ENCODE data around the gene CNFN.

CNFN gene

GRCh38 chr19:42420055-42420544 is 30.0 kb upstream of the CNFN start:
- Histone ChIP-seq H3K36me3 (peaks cover 8% of the 10 kb centered on the region), H3K27ac (peak overlapping the region; percentile 87), H3K27me3 (peaks cover 16% of the 10 kb centered on the region), H3K4me1 (ENCODE audit: control insufficient read depth in 1 of 2, insufficient read depth in 1 of 2, low read depth in 1 of 2, low read length in 1 of 2) (peaks cover 50 to 52% of the 10 kb centered on the region in 2 experiments), H3K9me3 (no peaks in the 10 kb centered on the region), H3K4me3 (ENCODE audit: low read depth in 1 of 2, low read length in 1 of 2) (no peak overlapping the region)
- TF ChIP-seq, protein P1, sequence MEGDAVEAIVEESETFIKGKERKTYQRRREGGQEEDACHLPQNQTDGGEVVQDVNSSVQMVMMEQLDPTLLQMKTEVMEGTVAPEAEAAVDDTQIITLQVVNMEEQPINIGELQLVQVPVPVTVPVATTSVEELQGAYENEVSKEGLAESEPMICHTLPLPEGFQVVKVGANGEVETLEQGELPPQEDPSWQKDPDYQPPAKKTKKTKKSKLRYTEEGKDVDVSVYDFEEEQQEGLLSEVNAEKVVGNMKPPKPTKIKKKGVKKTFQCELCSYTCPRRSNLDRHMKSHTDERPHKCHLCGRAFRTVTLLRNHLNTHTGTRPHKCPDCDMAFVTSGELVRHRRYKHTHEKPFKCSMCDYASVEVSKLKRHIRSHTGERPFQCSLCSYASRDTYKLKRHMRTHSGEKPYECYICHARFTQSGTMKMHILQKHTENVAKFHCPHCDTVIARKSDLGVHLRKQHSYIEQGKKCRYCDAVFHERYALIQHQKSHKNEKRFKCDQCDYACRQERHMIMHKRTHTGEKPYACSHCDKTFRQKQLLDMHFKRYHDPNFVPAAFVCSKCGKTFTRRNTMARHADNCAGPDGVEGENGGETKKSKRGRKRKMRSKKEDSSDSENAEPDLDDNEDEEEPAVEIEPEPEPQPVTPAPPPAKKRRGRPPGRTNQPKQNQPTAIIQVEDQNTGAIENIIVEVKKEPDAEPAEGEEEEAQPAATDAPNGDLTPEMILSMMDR (IDR thresholded peaks at IDR 0.05), result no peak

DNA sequence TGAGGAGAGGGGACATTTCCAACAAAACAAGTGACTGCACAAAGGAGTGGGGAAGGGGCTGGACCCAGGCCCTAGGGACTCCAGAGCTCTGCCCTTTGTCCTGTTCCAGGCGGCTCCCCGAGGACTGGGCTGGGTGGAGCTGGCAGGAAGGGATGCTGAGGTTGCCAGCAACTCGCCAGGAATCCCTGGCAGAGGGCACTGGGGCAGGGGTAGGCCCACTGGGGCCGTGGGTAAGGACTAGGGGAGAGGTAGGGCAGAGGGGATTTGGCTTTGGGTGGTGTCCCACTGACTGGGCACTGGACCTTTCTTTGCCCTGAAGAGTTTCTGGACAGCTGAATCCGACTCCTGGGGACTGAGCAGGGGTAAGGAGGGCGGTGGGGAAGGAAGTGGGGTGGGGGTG is 29.2 kb upstream of the CNFN start:
- Histone ChIP-seq H3K27me3 (peaks cover 8% of the 10 kb centered on the region), H3K27ac (no peak overlapping the region), H3K36me3 (peaks cover 16% of the 10 kb centered on the region), H3K4me3 (ENCODE audit: low read depth in 1 of 2, low read length in 1 of 2) (no peak overlapping the region), H3K9me3 (no peaks in the 10 kb centered on the region), H3K4me1 (ENCODE audit: control insufficient read depth in 1 of 2, insufficient read depth in 1 of 2, low read depth in 1 of 2, low read length in 1 of 2) (peaks cover 43 to 44% of the 10 kb centered on the region in 2 experiments)
- TF ChIP-seq, protein P1 (IDR thresholded peaks at IDR 0.05), result no peak

DNA sequence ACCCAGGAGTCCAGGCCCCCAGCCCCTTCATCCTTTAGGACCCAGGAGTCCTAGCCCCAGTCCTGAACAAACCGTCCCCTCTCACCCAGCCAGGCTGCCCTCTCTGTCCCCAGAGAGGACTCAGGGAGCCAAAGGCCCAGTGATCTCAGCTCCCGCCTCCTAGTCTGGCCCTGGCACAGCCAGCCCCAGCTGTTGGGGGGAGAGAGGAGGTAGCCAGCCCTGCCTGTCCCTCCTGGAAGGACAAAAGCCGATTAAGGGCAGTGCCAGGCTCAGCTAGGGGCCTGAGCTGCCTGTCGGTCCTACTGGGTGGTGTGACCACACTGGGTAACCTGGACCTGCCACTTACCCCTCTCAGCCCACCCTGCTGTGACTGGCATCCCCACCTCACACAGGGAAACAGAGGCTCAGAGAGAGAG is 22.6 kb upstream of the CNFN start:
- Histone ChIP-seq H3K4me3 (ENCODE audit: low read depth in 1 of 2, low read length in 1 of 2) (no peak overlapping the region), H3K36me3 (peaks cover 55% of the 10 kb centered on the region), H3K9me3 (no peaks in the 10 kb centered on the region), H3K27me3 (no peaks in the 10 kb centered on the region), H3K4me1 (ENCODE audit: control insufficient read depth in 1 of 2, insufficient read depth in 1 of 2, low read depth in 1 of 2, low read length in 1 of 2) (no peaks in the 10 kb centered on the region), H3K27ac (no peak overlapping the region)
- TF ChIP-seq, protein P1 (IDR thresholded peaks at IDR 0.05), result no peak

- Histone ChIP-seq H3K4me1 (ENCODE audit: control insufficient read depth in 1 of 2, insufficient read depth in 1 of 2, low read depth in 1 of 2, low read length in 1 of 2) (no peaks in the 10 kb centered on the region), H3K9me3 (no peaks in the 10 kb centered on the region), H3K36me3 (peaks cover 59% of the 10 kb centered on the region), H3K27ac (no peak overlapping the region), H3K27me3 (no peaks in the 10 kb centered on the region), H3K4me3 (ENCODE audit: low read depth in 1 of 2, low read length in 1 of 2) (no peak overlapping the region)
- TF ChIP-seq, protein P1 (IDR thresholded peaks at IDR 0.05), result no peak
These were observed 22.1 kb upstream of the CNFN start for GRCh38 chr19:42412227-42412626.

DNA sequence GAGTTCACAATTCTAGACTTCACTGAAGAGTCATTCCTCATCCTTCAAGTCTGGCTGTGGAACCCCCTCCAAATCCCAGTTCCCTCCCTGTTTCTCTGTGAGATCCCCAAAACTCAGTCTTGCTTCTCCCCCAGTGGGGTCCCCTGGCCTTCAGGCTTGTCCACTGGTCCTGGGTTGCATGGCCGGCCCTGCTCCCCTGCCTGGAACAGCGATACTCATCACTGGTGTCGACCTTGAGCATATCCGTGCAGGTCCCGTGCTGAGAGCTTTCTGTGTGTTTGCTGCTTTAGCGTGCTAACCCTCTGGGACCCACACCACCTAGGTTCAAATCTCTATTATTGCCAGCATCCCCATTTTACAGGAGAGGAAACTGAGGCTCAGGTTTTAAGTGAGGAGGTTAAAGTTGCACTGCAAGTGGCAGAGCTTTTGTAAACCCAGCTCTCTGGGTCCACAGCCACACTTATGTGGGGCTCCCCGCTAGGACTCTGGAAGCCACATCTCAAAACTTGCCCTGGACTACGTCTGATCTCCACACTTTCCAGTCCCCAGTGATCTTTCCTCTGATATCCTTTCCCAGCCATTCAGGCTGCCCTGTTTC is 21.6 kb upstream of the CNFN start:
- no peak overlapping the region for H3K27ac ChIP-seq
- peaks cover 65% of the 10 kb centered on the region for H3K36me3 ChIP-seq
- H3K27me3 ChIP-seq, result no peaks in the 10 kb centered on the region
- TF ChIP-seq, protein P1 (IDR thresholded peaks at IDR 0.05), result no peak
- H3K9me3 ChIP-seq, result no peaks in the 10 kb centered on the region
- no peak overlapping the region for H3K4me3 ChIP-seq (ENCODE audit: low read depth in 1 of 2, low read length in 1 of 2)
- no peaks in the 10 kb centered on the region for H3K4me1 ChIP-seq (ENCODE audit: control insufficient read depth in 1 of 2, insufficient read depth in 1 of 2, low read depth in 1 of 2, low read length in 1 of 2)
